ENCODE results near the gene DNAJB13.

DNAJB13 gene

DNA sequence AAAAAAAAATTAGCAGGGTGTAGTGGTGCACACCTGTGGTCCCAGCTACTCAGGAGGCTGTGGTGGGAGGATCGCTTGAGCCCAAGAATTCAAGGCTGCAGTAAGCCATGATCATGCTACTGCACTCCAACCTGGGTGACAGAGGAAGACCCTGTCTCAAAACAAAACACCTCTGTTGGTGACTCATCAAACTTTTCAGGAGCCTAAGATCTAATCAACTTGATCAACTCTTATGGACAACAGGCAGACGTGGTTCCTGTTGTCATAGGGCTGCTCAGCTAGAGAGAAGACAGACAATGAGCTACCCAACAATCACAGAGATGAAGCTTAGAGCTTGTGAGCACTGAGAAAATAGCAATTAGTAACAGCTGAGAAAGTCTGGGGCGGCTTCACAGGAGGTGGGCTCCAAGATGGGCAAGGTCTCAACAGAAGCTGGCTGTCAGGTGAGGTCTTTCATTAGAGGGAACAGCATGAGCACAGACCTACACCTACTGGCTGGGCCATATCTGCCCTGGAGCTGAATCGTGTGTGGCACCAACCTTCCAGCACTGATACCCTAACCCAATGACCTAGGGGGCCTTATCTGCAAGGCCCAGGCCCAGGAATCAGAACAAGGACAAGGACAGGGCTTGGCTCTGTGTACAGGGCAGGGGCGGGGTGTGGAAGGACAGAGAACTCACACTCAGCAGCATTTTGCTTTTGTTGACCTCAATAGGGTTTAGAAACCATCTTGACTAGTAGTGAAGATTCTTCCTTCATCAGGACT is 65.3 kb downstream of the DNAJB13 start:
- no peak overlapping the region for H3K4me3 ChIP-seq (ENCODE audit: insufficient read depth, low read length, poor library complexity, severe bottlenecking)
- no peaks in the 10 kb centered on the region for H3K9me2 ChIP-seq (replicated peaks; ENCODE audit: insufficient read depth, low read length)
- no peaks in the 10 kb centered on the region for H3F3A ChIP-seq (ENCODE audit: insufficient read depth)
- no peaks in the 10 kb centered on the region for H3K27me3 ChIP-seq (ENCODE audit: low read length)
- no peak overlapping the region for H3K27ac ChIP-seq (ENCODE audit: low read depth, low read length)
- no peaks in the 10 kb centered on the region for H3K36me3 ChIP-seq (ENCODE audit: low read length)
- TF ChIP-seq CTCF (IDR thresholded peaks at IDR 0.05; ENCODE audit: insufficient read depth, low read length, poor library complexity, severe bottlenecking) (no peak), EZH2phosphoT487 (conservative IDR thresholded peaks at IDR 0.05; ENCODE audit: low read length) (no peak)
- no peaks in the 10 kb centered on the region for H3K79me2 ChIP-seq (ENCODE audit: insufficient read depth, low read length)
- H4K20me1 ChIP-seq (ENCODE audit: low read depth, low read length) = no peaks in the 10 kb centered on the region
- no peak overlapping the region for H3K9ac ChIP-seq (ENCODE audit: low read length)
- no peak overlapping the region for H3K4me2 ChIP-seq (ENCODE audit: low read depth, low read length, poor library complexity, severe bottlenecking)
- H2AFZ ChIP-seq (ENCODE audit: low read depth, low read length, severe bottlenecking) = no peak overlapping the region
- H3K9me3 ChIP-seq (ENCODE audit: insufficient read depth, low read length) = no peaks in the 10 kb centered on the region

GRCh38 chr11:74017631-74018030 is 66.8 kb downstream of the DNAJB13 start:
- H3K27ac ChIP-seq (ENCODE audit: low read depth, low read length) = no peak overlapping the region
- H3K27me3 ChIP-seq (ENCODE audit: low read length) = no peaks in the 10 kb centered on the region
- no peaks in the 10 kb centered on the region for H3K9me2 ChIP-seq (replicated peaks; ENCODE audit: insufficient read depth, low read length)
- no peak overlapping the region for H2AFZ ChIP-seq (ENCODE audit: low read depth, low read length, severe bottlenecking)
- no peak for TF ChIP-seq EZH2phosphoT487 (conservative IDR thresholded peaks at IDR 0.05; ENCODE audit: low read length)
- TF ChIP-seq CTCF (IDR thresholded peaks at IDR 0.05; ENCODE audit: insufficient read depth, low read length, poor library complexity, severe bottlenecking) = no peak
- H3F3A ChIP-seq (ENCODE audit: insufficient read depth) = no peaks in the 10 kb centered on the region
- no peak overlapping the region for H3K4me3 ChIP-seq (ENCODE audit: insufficient read depth, low read length, poor library complexity, severe bottlenecking)
- no peaks in the 10 kb centered on the region for H3K9me3 ChIP-seq (ENCODE audit: insufficient read depth, low read length)
- no peak overlapping the region for H3K4me2 ChIP-seq (ENCODE audit: low read depth, low read length, poor library complexity, severe bottlenecking)
- H3K9ac ChIP-seq (ENCODE audit: low read length) = no peak overlapping the region
- H3K79me2 ChIP-seq (ENCODE audit: insufficient read depth, low read length) = no peaks in the 10 kb centered on the region
- no peaks in the 10 kb centered on the region for H4K20me1 ChIP-seq (ENCODE audit: low read depth, low read length)
- H3K36me3 ChIP-seq (ENCODE audit: low read length) = no peaks in the 10 kb centered on the region

GRCh38 chr11:74018331-74019005 is 67.6 kb downstream of the DNAJB13 start:
- Histone ChIP-seq H3K9ac (ENCODE audit: low read length) (no peak overlapping the region), H3K36me3 (ENCODE audit: low read length) (no peaks in the 10 kb centered on the region), H4K20me1 (ENCODE audit: low read depth, low read length) (no peaks in the 10 kb centered on the region), H3K27me3 (ENCODE audit: low read length) (no peaks in the 10 kb centered on the region), H3K9me3 (ENCODE audit: insufficient read depth, low read length) (no peaks in the 10 kb centered on the region), H3K27ac (ENCODE audit: low read depth, low read length) (no peak overlapping the region), H3K9me2 (replicated peaks; ENCODE audit: insufficient read depth, low read length) (no peaks in the 10 kb centered on the region), H3K79me2 (ENCODE audit: insufficient read depth, low read length) (no peaks in the 10 kb centered on the region), H3F3A (ENCODE audit: insufficient read depth) (no peaks in the 10 kb centered on the region), H3K4me2 (ENCODE audit: low read depth, low read length, poor library complexity, severe bottlenecking) (no peak overlapping the region), H2AFZ (ENCODE audit: low read depth, low read length, severe bottlenecking) (no peak overlapping the region), H3K4me3 (ENCODE audit: insufficient read depth, low read length, poor library complexity, severe bottlenecking) (no peak overlapping the region)
- TF ChIP-seq CTCF (IDR thresholded peaks at IDR 0.05; ENCODE audit: insufficient read depth, low read length, poor library complexity, severe bottlenecking) = no peak
- TF ChIP-seq EZH2phosphoT487 (conservative IDR thresholded peaks at IDR 0.05; ENCODE audit: low read length) = no peak

All from SU-DHL-6 (cell line).